ENCODE data around the gene GM2A.

The GM2A gene

DNA sequence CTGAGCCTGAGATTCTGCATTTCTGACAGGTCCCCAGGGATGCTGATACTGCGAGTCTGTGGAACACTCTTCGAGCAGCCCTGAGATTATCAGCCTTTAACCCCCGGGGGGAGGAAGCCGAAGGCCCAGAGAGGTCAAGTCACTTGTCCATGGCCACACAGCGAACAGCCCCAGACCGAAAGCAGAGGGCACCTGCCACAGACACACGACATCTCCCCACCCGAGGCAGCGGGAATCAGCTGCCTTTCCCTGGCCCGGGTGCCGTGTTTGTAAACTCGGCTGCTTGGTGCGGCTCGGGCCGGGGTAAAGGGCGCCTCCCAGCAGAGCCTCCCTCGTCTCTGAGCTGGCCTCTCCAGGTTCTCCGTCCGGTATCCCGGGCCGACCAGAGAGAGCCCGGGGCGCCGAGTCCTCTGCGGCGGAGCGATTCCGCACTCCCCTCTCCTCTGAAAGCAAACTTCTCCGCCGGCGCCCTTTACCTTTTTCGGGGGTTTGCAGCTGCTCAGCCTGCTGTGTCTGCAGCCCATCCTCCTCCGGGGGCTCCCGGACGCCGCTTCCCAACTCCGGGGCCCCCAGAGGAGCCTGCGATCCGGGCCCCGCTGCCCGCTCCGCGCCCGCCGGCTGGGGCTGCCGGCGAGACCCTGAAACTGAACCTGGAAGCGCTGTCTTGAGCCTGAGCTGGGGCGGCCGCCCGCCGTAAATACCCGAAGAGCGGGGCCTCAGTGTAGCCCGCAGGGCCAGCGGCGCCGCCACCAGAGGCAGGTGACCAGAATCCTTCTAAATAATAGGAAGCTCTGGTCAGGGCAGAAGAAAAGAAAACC, 29.3 kb upstream of the GM2A start, which contains the start of gene CCDC69:
Gene CCDC69, minus strand, starts transcription at position 646 of the 818 bp plus-strand sequence. Its CDS starts 122 bp downstream, at position 524.
- Histone ChIP-seq H3K9ac (peak within 1 kb of the TSS; percentile 85 to 95 (median 92)), H3K4me2 (peak within 1 kb of the TSS; percentile 86 to 99 (median 97)), H3K27me3 (no peaks in the 10 kb centered on the region), H4K20me1 (peaks cover 18 to 40% (median 24%) of the 10 kb centered on the region in 11 experiments; a peak in 17 of 22 replicates), H3K9me3 (replicated peaks in 1 of 11) (no peaks in the 10 kb centered on the region), H3K27ac (peak within 1 kb of the TSS; percentile 66 to 95 (median 90)), H3K4me1 (peaks cover 72 to 92% (median 83%) of the 10 kb centered on the region in 10 experiments), H3K4me3 (peak within 1 kb of the TSS; percentile 80 to 98 (median 92)), H3K36me3 (peaks cover 0 to 29% (median 0%) of the 10 kb centered on the region in 11 experiments; a peak in 8 of 22 replicates)
- no peak for TF ChIP-seq Cebpa-rat (IDR thresholded peaks at IDR 0.05)

DNA sequence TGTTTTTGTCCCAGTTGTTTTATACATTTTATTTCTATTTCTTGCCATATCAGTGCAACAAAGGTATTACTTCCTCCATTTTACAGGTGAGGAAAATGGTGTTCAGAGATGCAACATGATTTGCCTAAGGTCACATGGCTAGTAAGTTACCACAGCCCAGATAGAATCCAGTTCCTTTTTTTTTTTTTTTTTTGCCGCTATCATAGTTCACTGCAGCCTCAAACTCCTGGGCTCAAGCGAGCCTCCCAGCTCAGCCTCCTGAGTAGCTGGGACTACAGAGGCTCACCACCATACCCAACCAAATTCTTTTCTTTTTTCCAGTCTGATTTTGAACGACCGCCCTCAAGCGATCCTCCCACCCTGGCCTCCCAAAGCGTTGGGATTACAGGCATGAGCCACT, 28.6 kb upstream of the GM2A start:
- peaks cover 18 to 37% (median 24%) of the 10 kb centered on the region in 11 experiments; a peak in 17 of 22 replicates for H4K20me1 ChIP-seq
- peak overlapping the region in 10 of 11 experiments; percentile 80 to 95 (median 90); a peak in 17 of 22 replicates for H3K27ac ChIP-seq
- H3K36me3 ChIP-seq = peaks cover 0 to 25% (median 0%) of the 10 kb centered on the region in 11 experiments; a peak in 8 of 22 replicates
- no peak for TF ChIP-seq Cebpa-rat (IDR thresholded peaks at IDR 0.05)
- H3K27me3 ChIP-seq = no peaks in the 10 kb centered on the region
- H3K4me2 ChIP-seq = peak overlapping the region; percentile 86 to 99 (median 97)
- peaks cover 65 to 92% (median 76%) of the 10 kb centered on the region in 10 experiments for H3K4me1 ChIP-seq
- H3K4me3 ChIP-seq = peak overlapping the region; percentile 80 to 98 (median 92)
- peak overlapping the region; percentile 85 to 95 (median 92); a peak in 18 of 22 replicates for H3K9ac ChIP-seq
- H3K9me3 ChIP-seq (replicated peaks in 1 of 11) = no peaks in the 10 kb centered on the region

DNA sequence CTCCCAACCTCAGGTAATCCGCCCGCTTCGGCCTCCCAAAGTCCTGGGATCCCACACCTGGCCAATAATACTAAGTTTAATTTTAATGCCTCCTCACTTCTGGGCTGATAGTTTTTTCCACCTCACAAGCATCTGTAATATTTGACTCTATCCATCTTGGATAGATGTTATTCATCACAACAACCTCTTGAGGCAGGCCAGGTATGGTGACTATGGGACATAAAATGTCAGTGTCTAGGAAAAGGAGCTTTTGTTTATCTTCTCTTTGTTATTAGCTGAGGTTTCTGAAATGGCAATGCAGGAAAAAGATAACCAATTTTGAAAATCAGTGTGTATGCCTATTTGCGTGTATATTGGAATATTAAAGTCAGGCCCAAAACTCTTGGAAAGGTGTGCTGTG, 27.9 kb upstream of the GM2A start:
- Histone ChIP-seq H3K4me3 (no peak overlapping the region), H3K9me3 (replicated peaks in 1 of 11) (no peaks in the 10 kb centered on the region), H4K20me1 (peaks cover 13 to 31% (median 24%) of the 10 kb centered on the region in 11 experiments; a peak in 17 of 22 replicates), H3K36me3 (peaks cover 0 to 18% (median 0%) of the 10 kb centered on the region in 11 experiments; a peak in 8 of 22 replicates), H3K4me2 (peak overlapping the region; percentile 86 to 99 (median 97); a peak in 21 of 22 replicates), H3K27me3 (no peaks in the 10 kb centered on the region), H3K27ac (peak overlapping the region in 2 of 11 experiments; percentile 24 to 91; a peak in 2 of 22 replicates), H3K9ac (no peak overlapping the region), H3K4me1 (peaks cover 58 to 85% (median 69%) of the 10 kb centered on the region in 10 experiments)
- TF ChIP-seq Cebpa-rat (IDR thresholded peaks at IDR 0.05) = no peak

DNA sequence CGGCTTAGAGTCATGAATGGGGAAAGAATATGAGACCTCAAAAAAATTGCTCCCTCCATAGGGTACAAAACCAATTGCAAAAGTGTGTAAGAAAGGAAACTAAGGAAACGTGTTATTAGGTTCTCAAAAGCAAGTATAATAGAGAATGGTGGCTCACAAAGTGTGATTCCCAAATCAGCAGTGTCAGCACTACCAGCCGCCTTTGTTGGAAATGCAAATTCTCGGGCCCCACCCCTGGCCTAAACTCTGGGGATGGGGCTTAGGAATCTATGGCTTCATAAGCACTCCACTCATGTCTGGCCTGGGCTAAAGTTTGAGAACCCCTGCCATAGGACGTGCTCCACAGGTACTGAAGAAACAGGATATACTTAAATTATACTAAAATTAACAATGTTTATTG, 27.5 kb upstream of the GM2A start:
- peaks cover 54 to 81% (median 65%) of the 10 kb centered on the region in 10 experiments for H3K4me1 ChIP-seq
- H3K36me3 ChIP-seq = peaks cover 0 to 14% (median 0%) of the 10 kb centered on the region in 11 experiments; a peak in 8 of 22 replicates
- no peaks in the 10 kb centered on the region for H3K27me3 ChIP-seq
- H3K9ac ChIP-seq = no peak overlapping the region
- no peaks in the 10 kb centered on the region for H3K9me3 ChIP-seq (replicated peaks in 1 of 11)
- H3K4me3 ChIP-seq = no peak overlapping the region
- H3K27ac ChIP-seq = peak overlapping the region in 1 of 11 experiments; percentile 24; a peak in 2 of 22 replicates
- peaks cover 9 to 28% (median 23%) of the 10 kb centered on the region in 11 experiments; a peak in 17 of 22 replicates for H4K20me1 ChIP-seq
- no peak for TF ChIP-seq Cebpa-rat (IDR thresholded peaks at IDR 0.05)
- H3K4me2 ChIP-seq = peak overlapping the region; percentile 86 to 99 (median 97); a peak in 18 of 22 replicates

DNA sequence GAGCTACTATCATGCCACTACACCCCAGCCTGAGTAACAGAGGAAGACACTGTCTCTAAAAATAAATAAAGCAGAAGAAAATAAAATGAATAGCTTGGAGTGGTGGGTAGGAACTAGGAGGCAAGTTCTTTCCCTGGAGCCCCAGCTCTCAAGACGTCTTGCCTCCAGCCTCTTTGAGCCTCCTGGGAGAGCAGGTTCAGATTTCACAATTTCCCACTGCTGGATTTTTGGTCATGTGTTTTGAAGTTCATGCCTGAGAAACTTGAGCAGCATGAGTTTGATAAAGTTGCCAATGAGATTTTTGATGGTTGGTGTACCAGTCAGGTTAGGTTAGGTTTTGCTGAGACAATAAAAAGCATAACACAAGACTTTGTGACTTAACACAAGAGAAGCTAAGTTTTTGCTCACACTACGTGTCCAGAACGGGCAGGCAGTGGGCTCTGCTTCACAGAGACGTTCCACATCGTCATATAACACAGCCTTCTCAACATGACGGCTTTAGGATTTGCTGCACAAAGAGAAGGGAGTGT, 25.0 kb upstream of the GM2A start:
- Histone ChIP-seq H3K4me1 (peaks cover 29 to 77% (median 56%) of the 10 kb centered on the region in 10 experiments), H3K4me3 (no peak overlapping the region), H3K27me3 (no peaks in the 10 kb centered on the region), H3K36me3 (no peaks in the 10 kb centered on the region), H3K27ac (peak overlapping the region in 9 of 11 experiments; percentile 2 to 73 (median 61); a peak in 14 of 22 replicates), H3K9ac (peak overlapping the region in 6 of 11 experiments; percentile 18 to 42 (median 29); a peak in 7 of 22 replicates), H3K9me3 (replicated peaks in 1 of 11) (no peaks in the 10 kb centered on the region), H3K4me2 (peak overlapping the region; percentile 38 to 80 (median 59)), H4K20me1 (peaks cover 0 to 4% (median under 1%) of the 10 kb centered on the region in 11 experiments; a peak in 7 of 22 replicates)
- peak in 4 of 11 experiments; percentile 38 to 76 (median 68); a peak in 6 of 22 replicates for TF ChIP-seq Cebpa-rat (IDR thresholded peaks at IDR 0.05)

DNA sequence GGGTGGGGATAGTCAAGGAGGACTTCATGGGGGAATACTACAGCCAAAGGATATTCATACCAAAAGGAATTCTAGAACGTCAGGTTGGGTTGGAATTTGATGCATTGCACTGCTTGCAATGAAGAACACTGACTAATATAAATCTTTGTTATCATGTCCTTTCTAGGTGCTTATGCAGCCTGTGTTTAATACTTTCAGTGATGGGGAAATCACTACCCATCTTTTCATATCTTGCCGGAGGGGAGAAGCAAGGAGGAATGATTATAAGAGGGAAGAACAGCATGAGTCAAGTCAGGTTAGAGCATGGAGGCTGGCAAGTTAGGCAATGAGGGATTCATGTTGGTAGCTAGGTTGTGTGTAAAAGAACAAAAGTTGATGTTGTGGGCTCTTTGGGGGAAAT, 24.0 kb upstream of the GM2A start:
- peak overlapping the region in 1 of 11 experiments; percentile 61; a peak in 1 of 22 replicates for H3K27ac ChIP-seq
- peak overlapping the region in 2 of 11 experiments; percentile 76 to 80; a peak in 1 of 22 replicates for H3K4me2 ChIP-seq
- no peaks in the 10 kb centered on the region for H3K27me3 ChIP-seq
- no peak overlapping the region for H3K9ac ChIP-seq
- no peak overlapping the region for H3K4me3 ChIP-seq
- no peaks in the 10 kb centered on the region for H3K9me3 ChIP-seq (replicated peaks in 1 of 11)
- no peaks in the 10 kb centered on the region for H4K20me1 ChIP-seq
- H3K36me3 ChIP-seq = no peaks in the 10 kb centered on the region
- no peak for TF ChIP-seq Cebpa-rat (IDR thresholded peaks at IDR 0.05)
- peaks cover 32 to 84% (median 64%) of the 10 kb centered on the region in 10 experiments for H3K4me1 ChIP-seq

DNA sequence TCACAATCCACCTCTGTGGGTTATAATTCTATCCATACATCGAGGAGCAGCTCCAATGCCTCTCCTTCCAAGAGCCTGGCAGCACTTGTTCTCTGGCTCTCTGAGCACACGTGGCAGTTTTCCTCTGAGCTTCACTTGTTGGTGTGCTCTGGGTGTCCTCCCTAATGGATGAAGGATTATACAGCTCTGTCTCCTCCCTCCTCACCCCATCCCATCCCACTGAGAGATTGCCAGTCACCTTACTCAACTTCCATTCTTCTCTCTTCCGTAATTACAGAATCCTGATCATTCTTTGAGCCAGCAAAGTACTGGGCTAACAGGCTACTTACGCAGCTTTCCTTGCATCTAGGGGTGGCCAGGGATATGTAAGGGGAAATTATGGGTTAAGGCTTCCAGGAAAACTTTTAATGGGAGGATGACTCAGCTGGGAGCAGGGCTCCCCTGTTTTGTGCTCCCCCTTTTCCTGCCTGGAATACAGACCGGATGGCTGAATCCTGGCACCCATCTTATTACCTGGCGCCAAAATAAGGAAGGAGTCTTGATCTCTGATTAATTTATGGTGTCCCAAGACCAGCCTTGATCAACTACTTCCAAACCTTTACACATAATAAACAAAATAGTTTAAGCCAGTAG, 22.8 kb upstream of the GM2A start:
- no peaks in the 10 kb centered on the region for H3K36me3 ChIP-seq
- H4K20me1 ChIP-seq = no peaks in the 10 kb centered on the region
- H3K9ac ChIP-seq = no peak overlapping the region
- peaks cover 33 to 84% (median 64%) of the 10 kb centered on the region in 10 experiments for H3K4me1 ChIP-seq
- peak overlapping the region in 1 of 11 experiments; percentile 3; a peak in 1 of 22 replicates for H3K27ac ChIP-seq
- no peak overlapping the region for H3K4me3 ChIP-seq
- no peak for TF ChIP-seq Cebpa-rat (IDR thresholded peaks at IDR 0.05)
- no peaks in the 10 kb centered on the region for H3K9me3 ChIP-seq (replicated peaks in 1 of 11)
- H3K4me2 ChIP-seq = no peak overlapping the region
- no peaks in the 10 kb centered on the region for H3K27me3 ChIP-seq

DNA sequence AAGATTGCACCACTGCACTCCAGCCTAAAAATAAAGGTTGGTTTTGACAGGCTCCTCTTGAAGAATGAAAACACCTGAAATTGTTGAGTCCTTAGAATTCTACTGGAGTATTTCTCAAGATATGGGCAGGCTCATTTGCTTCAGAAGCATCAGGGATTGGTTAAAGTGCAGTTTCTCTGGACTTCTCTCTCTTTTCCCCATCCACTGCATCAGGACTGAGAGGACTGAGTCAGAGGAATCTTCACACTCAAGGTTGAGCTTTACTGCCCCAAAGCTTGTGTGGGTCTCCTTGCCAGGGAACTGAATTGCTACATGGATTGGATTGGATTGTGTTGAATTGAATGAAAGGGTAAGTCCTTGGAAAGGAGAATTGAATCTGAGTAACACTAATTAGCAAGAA, 21.6 kb upstream of the GM2A start:
- H3K9me3 ChIP-seq (replicated peaks in 1 of 11) = no peaks in the 10 kb centered on the region
- no peaks in the 10 kb centered on the region for H3K36me3 ChIP-seq
- no peak for TF ChIP-seq Cebpa-rat (IDR thresholded peaks at IDR 0.05)
- H3K9ac ChIP-seq = no peak overlapping the region
- no peak overlapping the region; a peak in 1 of 22 replicates for H3K27ac ChIP-seq
- H3K27me3 ChIP-seq = no peaks in the 10 kb centered on the region
- H3K4me3 ChIP-seq = no peak overlapping the region
- H4K20me1 ChIP-seq = no peaks in the 10 kb centered on the region
- peak overlapping the region in 8 of 11 experiments; percentile 9 to 95 (median 90); a peak in 10 of 22 replicates for H3K4me2 ChIP-seq
- peaks cover 32 to 84% (median 69%) of the 10 kb centered on the region in 10 experiments for H3K4me1 ChIP-seq
